ENCODE results near the gene HPS6. TPM values are rescaled to one million over a fixed set of nuclear protein-coding genes. Genes with fewer than 3 reads are reported as not detected.

Gene HPS6
- total RNA-seq, 1 donor from 2014 or later = 52.6 TPM

GRCh38 chr10:102113956-102114857 lies 49.1 kb downstream of the HPS6 start:
- no peak for TF ChIP-seq CTCF (conservative IDR thresholded peaks at IDR 0.05; ENCODE audit: low read depth, low read length)
- DNase-seq (ENCODE audit: low read depth) = no peak
- peak overlapping the region; percentile 78 for H3K4me3 ChIP-seq (ENCODE audit: low read depth, low read length)

GRCh38 chr10:102114861-102115618 lies 49.9 kb downstream of the HPS6 start:
- H3K4me3 ChIP-seq (ENCODE audit: low read depth, low read length) = peak overlapping the region; percentile 78
- no peak for TF ChIP-seq CTCF (conservative IDR thresholded peaks at IDR 0.05; ENCODE audit: low read depth, low read length)
- DNase-seq (ENCODE audit: low read depth) = no peak

GRCh38 chr10:102115775-102116174 lies 50.6 kb downstream of the HPS6 start:
- no peak for DNase-seq (ENCODE audit: low read depth)
- peak overlapping the region; percentile 78 for H3K4me3 ChIP-seq (ENCODE audit: low read depth, low read length)
- TF ChIP-seq CTCF (conservative IDR thresholded peaks at IDR 0.05; ENCODE audit: low read depth, low read length) = no peak

- no peak for TF ChIP-seq CTCF (conservative IDR thresholded peaks at IDR 0.05; ENCODE audit: low read depth, low read length)
- DNase-seq (ENCODE audit: low read depth) = no peak
- H3K4me3 ChIP-seq (ENCODE audit: low read depth, low read length) = no peak overlapping the region
Observed at GRCh38 chr10:102116656-102117055, 51.5 kb downstream of the HPS6 start.

Other genes with a start within 250 kb of the HPS6 start
- gene OGA, start 246.9 kb upstream of the HPS6 start, total RNA-seq = 39.8 and 48.4 TPM in 2 replicates
- 0.14 and 2.9 TPM in 2 replicates for gene KCNIP2, start 221.5 kb upstream of the HPS6 start, total RNA-seq
- gene ARMH3, start 9.2 kb upstream of the HPS6 start, total RNA-seq = 6.6 and 9.5 TPM in 2 replicates
- 24.5 and 29.5 TPM in 2 replicates for gene LDB1, start 55.0 kb downstream of the HPS6 start, total RNA-seq
- 21.4 and 35.5 TPM in 2 replicates for gene PPRC1, start 67.7 kb downstream of the HPS6 start, total RNA-seq
- 100 and 130 TPM in 2 replicates for gene NOLC1, start 87.0 kb downstream of the HPS6 start, total RNA-seq
- gene ELOVL3, start 160.9 kb downstream of the HPS6 start, total RNA-seq = 0.06 and 0.07 TPM in 2 replicates
- gene PITX3, start 176.2 kb downstream of the HPS6 start, total RNA-seq = 0.65 and 2.7 TPM in 2 replicates
- gene GBF1, start 180.2 kb downstream of the HPS6 start, total RNA-seq = 30.7 and 36.3 TPM in 2 replicates